Measurements from ENCODE around the gene CENPL.

CENPL gene

GRCh38 chr1:173753830-173754229 is 70.9 kb downstream of the CENPL start:
- DNase-seq: no peak

Data from activated naive CD4-positive, alpha-beta T cell treated with anti-CD3 and anti-CD28 coated beads, Interleukin-2, amount 50 U/mL, for 16 hours (primary cell).